Sciatic nerve (tissue), 2 donors: ENCODE measurements around the gene MLH1. TPM values are rescaled to one million over a fixed set of nuclear protein-coding genes. Genes with fewer than 3 reads are reported as not detected.
"Not testable (repeated sequence)": the region's sequence is repeated elsewhere in the genome, so short reads cannot be mapped to it uniquely, and the experiment has no call there.

Experiments
- ATAC-seq: fragments of 200-7000 bp; cut with Tn5 transposase; one replicate; pipeline ENCODE4 v1.9.1; 2020; ENCODE audit warnings: mild to moderate bottlenecking, moderate library complexity
- DNase-seq: peaks from one replicate; pipeline ENCODE4 v3.0.0-alpha.2; 2020; ENCODE audit warnings: low spot score
- intact Hi-C: fragments of 100-400 bp; cut with DNase I; formaldehyde crosslinking; loops from one replicate; pipeline ENCODE4 v1.14.2; 2022
- total RNA-seq: library from RNA; stranded (reverse); fragmentation: NEBNext Ultra II Directional; extraction: Animal tissue kit (Norgen Biotek cat#: 25700); gene quantifications from one replicate; pipeline ENCODE4 v1.2.1, GENCODE V29; 2021
- donor health status: DM: no; HTN: no; CAD: no.
- donor health status: DM: no; HTN: no; CAD: no.

Gene MLH1
- total RNA-seq, 1 donor from 2014 or later: 31.3 TPM

- intact Hi-C loops: no loop called here
- DNase-seq (no peak), ATAC-seq (no peak)
These were observed 35.0 kb downstream of the MLH1 start for GRCh38 chr3:37028329-37028728.

DNA sequence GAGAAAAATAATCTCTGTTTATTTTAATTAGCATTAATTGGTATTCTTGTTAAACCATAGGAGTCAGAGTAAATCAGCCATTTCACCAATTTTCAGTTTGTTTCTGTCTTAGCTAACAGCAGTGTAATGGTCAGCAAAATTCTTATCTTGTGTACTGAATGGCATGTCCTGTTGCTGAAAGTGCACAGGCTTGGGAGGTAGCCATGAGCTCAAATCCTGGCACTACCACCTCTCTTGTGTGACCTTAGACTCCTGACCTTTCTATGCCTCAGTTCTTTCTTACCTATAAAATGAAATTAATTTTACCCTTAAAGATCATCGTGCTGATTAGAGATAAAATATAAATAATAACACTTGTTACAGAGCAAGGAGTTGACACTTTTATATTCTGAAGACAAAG lies 35.8 kb downstream of the MLH1 start:
- DNase-seq (no peak), ATAC-seq (no peak)
- intact Hi-C loops: no loop called here

- no peak for DNase-seq
- intact Hi-C loops: no loop called here
- no peak for ATAC-seq
These were observed 36.3 kb downstream of the MLH1 start for GRCh38 chr3:37029516-37030163.

DNA sequence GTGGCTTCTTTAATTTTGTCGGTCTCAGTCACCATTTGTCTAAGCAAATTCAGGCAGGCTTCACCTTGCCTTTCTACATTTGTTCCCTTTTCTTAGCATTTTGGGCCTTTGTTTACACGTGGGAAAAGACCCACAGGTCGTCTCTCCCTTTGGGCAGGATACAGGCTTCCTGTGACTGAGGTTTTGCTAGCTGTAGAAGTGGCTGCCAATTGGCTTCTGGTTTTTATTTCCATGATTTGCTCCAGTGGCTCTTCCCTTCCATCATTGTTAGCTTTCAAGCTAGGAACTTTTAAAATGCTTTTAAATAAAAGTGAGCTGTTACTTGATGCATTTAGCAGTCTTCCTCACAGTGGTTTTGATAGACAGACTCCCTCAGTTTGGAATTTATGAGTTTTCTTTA lies 37.3 kb downstream of the MLH1 start:
- intact Hi-C loops: no loop called here
- no peak for DNase-seq
- peak; percentile 68 for ATAC-seq

DNA sequence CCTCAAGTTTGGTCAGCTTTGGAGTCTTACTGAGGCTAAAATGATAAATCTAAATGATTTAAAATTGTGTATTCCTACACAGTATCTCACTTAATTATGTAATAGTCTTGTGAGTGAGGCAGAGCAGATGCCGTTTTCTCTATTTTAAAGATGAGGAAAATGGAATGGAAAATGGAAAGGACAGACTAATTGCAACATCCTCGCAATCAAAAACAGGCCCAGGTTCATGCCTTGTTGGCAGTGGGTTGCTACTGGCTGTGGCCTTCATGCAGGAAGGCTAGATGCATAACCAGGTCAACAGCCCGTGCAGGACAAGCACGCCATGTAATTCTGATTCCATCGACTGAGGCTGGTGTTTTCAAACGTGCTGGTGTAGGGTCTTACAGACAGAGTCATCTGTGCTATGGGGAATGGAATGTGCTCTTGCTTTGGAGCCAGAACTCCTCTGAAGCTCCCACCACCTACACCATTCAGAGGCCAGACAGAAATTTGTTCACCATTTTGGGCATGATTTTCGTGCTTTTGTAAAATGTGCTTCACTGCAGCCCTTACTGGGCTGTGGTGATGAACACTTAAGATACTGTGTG lies 37.9 kb downstream of the MLH1 start:
- DNase-seq: no peak
- intact Hi-C loops: no loop called here
- peak; percentile 29 for ATAC-seq

GRCh38 chr3:37032961-37033360 lies 39.6 kb downstream of the MLH1 start:
- no peak for DNase-seq
- intact Hi-C loops: no loop called here

DNA sequence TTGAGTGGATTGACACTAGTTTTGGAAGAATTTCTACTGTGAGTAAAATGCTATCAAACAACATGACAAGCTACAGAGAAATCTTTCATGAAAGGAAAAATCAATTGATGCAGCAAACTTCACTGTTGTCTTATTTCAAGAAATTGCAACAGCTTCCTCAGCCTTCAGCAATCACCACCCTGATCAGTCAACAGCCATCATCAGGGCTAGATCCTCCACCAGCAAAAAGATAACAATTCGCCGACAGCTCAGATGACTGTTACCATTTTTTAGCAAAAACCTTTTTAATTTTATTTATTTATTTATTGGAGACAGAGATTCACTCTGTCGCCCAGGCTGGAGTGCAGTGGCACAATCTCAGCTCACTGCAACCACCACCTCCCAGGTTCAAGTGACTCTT lies 44.0 kb downstream of the MLH1 start:
- no peak for DNase-seq
- intact Hi-C loops: no loop called here
- ATAC-seq: no peak

More at GRCh38 chr3:37032961-37033360, 39.6 kb downstream of the MLH1 start:
- ATAC-seq: peak; percentile 91

- intact Hi-C loops: no loop called here
- no peak for DNase-seq
- ATAC-seq: no peak
These were observed 46.0 kb downstream of the MLH1 start for GRCh38 chr3:37039161-37039846.

- DNase-seq (no peak), ATAC-seq (no peak)
- intact Hi-C loops: no loop called here
These were observed 46.9 kb downstream of the MLH1 start for GRCh38 chr3:37040231-37040630.

DNA sequence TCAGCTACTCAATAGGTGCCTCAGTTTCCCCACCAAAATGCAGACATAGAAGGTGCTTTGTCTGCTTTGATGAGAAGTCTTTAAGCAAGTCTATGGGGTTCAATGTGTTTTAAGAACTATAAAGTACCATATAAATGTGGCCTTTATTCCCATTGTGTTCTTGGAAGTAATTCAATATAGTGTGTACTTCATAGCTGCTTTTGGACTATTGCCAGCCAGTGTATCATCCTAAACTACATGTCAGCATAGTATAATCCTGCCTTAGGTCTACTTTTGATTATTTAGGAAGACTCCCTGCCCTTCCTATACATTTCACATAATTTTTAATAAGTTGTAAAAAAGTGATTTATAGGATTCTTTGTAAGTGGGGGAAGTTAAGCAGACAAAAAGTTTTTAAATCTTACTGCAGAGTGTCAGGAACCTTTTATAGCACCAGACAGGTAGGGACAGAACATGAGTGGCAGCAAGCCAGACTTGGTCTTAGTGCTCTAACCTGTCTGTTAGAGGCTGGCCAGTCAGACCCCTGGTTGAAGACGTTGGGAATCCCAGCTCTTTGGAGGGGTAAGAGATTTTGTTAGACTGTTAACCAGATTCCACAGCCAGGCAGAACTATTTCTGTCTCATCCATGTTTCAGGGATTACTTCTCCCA lies 48.4 kb downstream of the MLH1 start:
- intact Hi-C loops: no loop called here
- no peak for DNase-seq
- no peak for ATAC-seq

- intact Hi-C loops, DNase-seq: not testable (repeated sequence)
- ATAC-seq: peak; percentile 72
These were observed 49.4 kb downstream of the MLH1 start for GRCh38 chr3:37042712-37043111.

GRCh38 chr3:37050282-37050681 lies 57.0 kb downstream of the MLH1 start:
- intact Hi-C loops: no loop called here
- ATAC-seq (no peak), DNase-seq (no peak)

GRCh38 chr3:37052860-37053259 lies 59.5 kb downstream of the MLH1 start:
- intact Hi-C loops: no loop called here
- ATAC-seq (no peak), DNase-seq (no peak)

DNA sequence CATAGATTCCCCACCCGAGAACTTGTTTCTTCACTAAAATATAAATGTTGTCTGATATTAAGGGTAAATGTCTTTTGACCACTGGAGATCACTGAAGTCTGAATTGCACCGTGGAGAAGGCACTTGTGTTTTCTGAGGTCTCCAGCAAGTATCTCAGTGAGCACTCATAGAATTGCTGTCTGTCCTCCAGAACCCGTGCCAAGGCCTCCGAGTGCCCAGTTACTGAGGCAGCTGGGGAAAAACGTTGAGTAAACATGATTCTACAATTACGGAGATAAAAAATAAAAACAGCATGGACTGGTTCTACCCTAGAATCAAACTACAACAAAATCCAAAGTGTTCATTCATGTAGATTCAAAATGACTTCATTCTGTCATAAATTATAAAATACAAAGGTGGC lies 60.0 kb downstream of the MLH1 start:
- ATAC-seq: no peak
- intact Hi-C loops: no loop called here
- no peak for DNase-seq

GRCh38 chr3:37053753-37054152 lies 60.4 kb downstream of the MLH1 start:
- intact Hi-C loops: no loop called here
- no peak for DNase-seq
- peak; percentile 20 for ATAC-seq

- DNase-seq: no peak
- ATAC-seq: peak; percentile 89
- intact Hi-C loops: no loop called here
These were observed 61.1 kb downstream of the MLH1 start for GRCh38 chr3:37054370-37054769.

DNA sequence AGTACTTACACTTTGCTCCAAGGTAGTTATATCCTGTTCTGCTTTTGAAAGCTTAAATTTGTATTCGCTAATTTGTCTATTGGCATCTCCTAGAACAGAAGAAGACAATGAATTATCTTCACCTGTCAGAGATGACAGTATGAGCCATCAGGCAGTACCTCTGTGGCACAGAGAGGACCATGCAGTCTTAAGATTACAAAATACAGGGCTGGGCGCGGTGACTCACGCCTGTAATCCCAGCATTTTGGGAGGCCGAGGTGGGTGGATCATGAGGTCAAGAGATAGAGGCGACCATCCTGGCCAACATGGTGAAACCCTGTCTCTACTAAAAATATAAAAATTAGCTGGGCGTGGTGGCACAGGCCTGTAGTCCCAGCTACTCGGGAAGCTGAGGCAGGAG lies 61.8 kb downstream of the MLH1 start:
- ATAC-seq, intact Hi-C loops, DNase-seq: not testable (repeated sequence)

DNA sequence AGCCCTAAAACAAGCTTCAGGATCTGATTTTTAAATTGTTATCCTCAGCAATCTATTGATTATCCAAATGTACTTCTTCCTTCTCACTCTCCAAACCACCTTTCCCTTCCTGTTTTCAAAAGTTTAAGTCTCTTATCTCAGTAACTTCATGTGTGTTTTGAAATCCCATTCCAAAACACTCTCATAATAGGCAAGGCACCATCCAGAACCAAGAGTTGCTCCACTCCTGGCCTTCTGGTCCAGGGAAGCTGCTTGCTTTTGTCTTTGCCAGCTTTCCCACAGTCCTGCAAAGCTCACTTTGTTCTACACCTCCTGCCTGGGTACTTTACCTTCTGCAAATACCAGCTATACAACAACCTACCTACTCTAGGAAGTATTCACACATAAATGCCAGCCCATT lies 63.5 kb downstream of the MLH1 start:
- intact Hi-C loops: no loop called here
- no peak for DNase-seq
- no peak for ATAC-seq

DNA sequence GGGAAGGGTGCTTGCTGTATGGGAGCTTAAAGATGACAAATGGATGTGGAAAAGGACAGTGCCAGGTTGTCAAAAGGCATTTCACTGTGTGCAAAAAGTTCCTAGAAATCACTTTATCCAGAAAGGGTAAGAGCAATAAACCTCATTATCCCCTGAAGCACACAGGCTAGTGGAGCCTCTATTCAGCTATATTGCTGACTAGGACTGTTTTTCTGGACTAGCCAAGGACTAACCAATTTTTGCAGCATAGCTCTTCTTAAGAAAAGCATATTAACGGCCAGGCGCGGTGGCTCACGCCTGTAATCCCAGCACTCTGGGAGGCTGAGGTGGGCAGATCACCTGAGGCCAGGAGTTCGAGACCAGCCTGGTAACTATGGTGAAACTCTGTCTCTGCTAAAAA lies 64.8 kb downstream of the MLH1 start:
- DNase-seq (no peak), ATAC-seq (no peak)
- intact Hi-C loops: no loop called here

GRCh38 chr3:37064747-37065146 lies 71.4 kb downstream of the MLH1 start:
- intact Hi-C loops: no loop called here
- DNase-seq (no peak), ATAC-seq (no peak)
